ENCODE measurements around the gene FCF1. TPM values are rescaled to one million over a fixed set of nuclear protein-coding genes. Genes with fewer than 3 reads are reported as not detected.

Gene FCF1
- total and polyA plus RNA-seq, 9 of the 15 experiments (the other 6 are each of a cell fraction or from before 2014, with no cell fraction given) = 6.8 to 91.9 (median 40.0) TPM

- TF ChIP-seq MAX (CRISPR knock-in tag; IDR thresholded peaks at IDR 0.05) (peak; percentile 30; the same call in 1 of the 2 replicates), ZNF277 (CRISPR knock-in tag; IDR thresholded peaks at IDR 0.05; ENCODE audit: borderline replicate concordance) (no peak), ERF (CRISPR knock-in tag; IDR thresholded peaks at IDR 0.05) (no peak), ARID3A (IDR thresholded peaks at IDR 0.05; ENCODE audit: borderline replicate concordance, low read depth, low read length) (no peak), MITF (IDR thresholded peaks at IDR 0.05) (no peak), SIN3A (IDR thresholded peaks at IDR 0.05; ENCODE audit: borderline replicate concordance in 2 of 2, control insufficient read depth in 1 of 2, low read depth in 2 of 2, low read length in 2 of 2) (peak; percentile 42 to 76; a peak in 3 of 4 replicates), HOMEZ (CRISPR knock-in tag; IDR thresholded peaks at IDR 0.05) (no peak), TFAM (CRISPR knock-in tag; conservative IDR thresholded peaks at IDR 0.05) (no peak), ZNF780A (CRISPR knock-in tag; IDR thresholded peaks at IDR 0.05) (no peak), RHOXF2B (CRISPR knock-in tag; conservative IDR thresholded peaks at IDR 0.05) (no peak), HDAC2 (IDR thresholded peaks at IDR 0.05) (0 out of 2 replicates have a peak, but pooled peaks have one; percentile 32), ZMIZ1 (IDR thresholded peaks at IDR 0.05; ENCODE audit: low read depth in 2 of 2, low read length in 2 of 2) (no peak), ZNF347 (CRISPR knock-in tag; IDR thresholded peaks at IDR 0.05; ENCODE audit: low read depth) (no peak), ZNF124 (CRISPR knock-in tag; IDR thresholded peaks at IDR 0.05) (no peak)
Observed at GRCh38 chr14:74712499-74713394, at the start of gene FCF1, which contains the start of gene AREL1 (continued).
